HG03025 (cell line): ENCODE results near the gene MEF2A.
"Not testable (repeated sequence)": the region's sequence is repeated elsewhere in the genome, so short reads cannot be mapped to it uniquely, and the experiment has no call there.

Source experiments
- ATAC-seq: cut with Tn5 transposase; IDR thresholded peaks from one replicate; pipeline ENCODE4 v1.9.1; 2021; ENCODE audit warnings: mild to moderate bottlenecking, moderate library complexity; ENCODE audit not compliant: unreplicated experiment, low FRiP score

Gene MEF2A

DNA sequence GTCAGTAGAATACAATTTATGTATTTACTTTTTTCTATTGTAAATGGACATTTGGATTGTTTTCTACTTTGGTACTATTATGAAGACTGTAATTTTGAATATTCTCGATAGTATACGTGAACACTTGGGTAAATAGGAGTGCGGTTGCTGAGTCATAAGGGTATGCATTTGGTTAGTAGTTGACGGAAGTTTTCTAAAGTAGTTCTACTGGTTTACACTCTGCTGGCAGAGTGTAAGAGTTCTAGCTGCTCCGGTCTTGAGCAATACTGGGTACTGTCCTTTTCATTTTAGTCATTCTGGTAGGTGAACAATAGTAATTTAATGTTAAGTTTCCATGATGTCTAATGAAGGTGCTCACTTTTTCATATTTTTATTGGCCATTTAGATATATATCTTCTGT is 70.0 kb downstream of the MEF2A start:
- ATAC-seq, result no peak

DNA sequence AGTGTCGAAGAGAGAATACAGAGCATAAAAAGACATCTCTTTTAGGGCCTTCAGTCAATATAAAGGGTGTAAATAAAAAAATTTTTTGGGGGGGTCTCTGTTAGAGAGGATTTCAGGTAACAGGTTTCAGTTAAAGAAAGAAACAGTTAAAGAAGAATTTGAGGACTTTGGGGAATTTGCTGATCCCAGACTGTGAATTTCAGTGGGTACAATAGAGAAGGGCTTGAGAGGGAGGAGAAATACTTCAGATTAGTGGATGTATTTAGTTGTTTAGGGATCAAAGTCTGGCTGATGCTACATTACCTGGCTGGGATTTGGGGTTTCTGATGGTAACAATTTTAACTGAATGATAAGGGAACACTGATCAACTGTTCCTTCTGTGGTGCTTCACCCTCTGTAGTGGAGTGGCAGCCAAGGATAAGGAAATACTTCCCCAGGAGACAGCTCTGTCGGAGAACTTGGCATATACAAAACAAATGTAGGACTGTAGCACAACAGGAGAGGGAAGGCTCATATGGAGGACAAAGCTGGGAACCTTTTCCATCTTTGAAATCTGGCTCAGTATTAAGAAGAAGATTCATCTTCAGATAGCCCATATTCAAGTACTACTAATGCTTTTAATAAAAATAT is 79.2 kb downstream of the MEF2A start:
- ATAC-seq, result no peak

DNA sequence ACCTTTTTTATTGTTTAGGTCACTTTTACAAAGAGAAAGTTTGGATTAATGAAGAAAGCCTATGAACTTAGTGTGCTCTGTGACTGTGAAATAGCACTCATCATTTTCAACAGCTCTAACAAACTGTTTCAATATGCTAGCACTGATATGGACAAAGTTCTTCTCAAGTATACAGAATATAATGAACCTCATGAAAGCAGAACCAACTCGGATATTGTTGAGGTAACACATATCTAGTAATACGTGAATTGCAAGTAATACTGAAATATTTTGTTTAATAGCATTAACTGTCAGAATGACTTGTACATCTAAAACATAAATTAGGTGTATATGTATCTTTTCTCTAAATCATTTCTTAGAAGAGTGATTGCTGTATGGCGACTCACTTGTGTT is 79.8 kb downstream of the MEF2A start:
- no peak for ATAC-seq

DNA sequence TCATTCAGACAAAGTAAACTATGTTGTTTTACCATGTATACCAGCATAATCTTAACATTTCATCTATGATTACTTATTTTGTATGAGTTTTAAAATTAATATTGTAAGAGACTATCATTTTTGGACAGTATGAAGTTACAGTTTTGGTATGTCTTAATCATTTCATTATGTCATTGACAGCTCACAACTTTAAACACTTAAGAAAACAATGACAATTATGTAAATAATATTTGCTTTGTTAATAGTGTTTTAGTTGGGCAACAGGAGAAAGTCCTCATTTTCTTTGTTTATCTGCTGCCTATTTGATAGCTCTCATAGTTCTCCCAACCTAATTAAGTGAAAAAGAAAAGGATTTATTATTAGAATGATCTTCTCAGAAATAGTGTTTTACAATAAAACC is 80.2 kb downstream of the MEF2A start:
- ATAC-seq, result no peak

DNA sequence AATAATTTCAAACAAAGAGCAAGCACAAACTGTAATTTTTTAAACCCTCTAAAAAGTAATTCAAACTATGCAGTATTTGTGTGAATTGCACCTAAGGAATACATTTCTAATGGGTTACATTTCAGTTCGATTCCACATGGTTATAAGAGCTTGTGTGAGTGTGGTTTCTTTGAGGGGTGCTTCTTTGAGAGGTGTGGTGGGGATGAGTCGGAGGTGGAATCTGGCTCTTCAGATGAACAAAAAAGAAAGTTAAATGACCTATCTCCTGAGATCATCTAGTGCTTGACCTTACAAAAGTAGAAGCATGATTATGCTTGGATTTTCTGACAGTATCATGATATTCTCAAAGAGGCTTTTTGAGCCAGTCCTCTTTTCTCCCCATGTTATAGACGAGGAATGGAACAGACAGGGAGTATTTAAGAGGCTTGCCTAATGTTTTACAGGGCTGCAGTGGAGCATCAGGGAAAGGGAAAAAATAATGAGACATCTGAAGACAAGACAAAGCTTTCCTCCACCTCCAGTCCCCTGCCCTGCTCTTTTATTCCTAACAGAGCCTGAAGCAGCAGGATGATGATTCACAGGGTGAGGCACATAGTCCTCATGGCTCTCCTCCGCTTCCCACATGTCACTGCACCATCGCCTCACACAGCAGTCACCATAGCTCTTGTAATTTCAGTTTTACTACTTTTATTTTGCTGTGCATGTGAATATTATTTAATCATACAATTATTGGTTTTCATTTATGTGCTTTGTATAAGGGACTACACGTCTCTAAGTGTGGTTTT is 85.4 kb downstream of the MEF2A start:
- ATAC-seq, result no peak

DNA sequence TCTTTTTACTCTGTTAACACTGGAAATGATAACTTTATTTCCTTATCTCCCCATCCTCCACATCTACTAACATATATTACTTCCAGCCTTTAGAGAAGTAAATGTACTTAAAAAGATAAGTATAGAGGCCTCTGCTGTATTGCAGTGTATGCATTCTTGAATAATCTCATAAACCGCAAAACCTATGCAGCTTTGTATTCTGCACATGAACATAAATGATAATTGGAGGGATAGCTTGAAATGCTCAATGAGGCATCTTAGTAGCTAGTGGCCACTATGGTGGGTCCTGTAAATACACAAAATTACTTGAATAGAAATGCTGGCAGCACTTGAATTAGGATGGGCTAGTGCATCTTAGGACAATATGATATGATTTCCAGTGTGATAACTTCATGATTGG is 90.4 kb downstream of the MEF2A start:
- ATAC-seq, result no peak

DNA sequence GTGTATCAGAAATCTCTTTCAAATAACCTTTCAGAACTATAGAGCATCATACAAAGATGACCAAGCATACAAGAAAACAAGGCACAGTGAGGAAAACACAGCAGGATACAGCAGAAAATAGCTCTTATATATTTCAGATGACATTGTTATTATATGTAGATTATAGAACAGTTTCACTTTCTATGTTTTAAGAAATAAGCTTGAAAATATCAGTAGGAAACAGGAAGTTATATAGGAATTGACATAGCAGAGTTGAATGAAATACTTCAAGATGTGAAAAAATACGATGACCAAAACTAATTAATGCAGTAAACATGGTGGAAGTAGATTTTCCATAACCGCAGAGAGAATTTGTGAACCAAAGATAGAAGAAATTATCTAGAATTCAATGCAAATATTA is 92.2 kb downstream of the MEF2A start:
- ATAC-seq, result no peak

DNA sequence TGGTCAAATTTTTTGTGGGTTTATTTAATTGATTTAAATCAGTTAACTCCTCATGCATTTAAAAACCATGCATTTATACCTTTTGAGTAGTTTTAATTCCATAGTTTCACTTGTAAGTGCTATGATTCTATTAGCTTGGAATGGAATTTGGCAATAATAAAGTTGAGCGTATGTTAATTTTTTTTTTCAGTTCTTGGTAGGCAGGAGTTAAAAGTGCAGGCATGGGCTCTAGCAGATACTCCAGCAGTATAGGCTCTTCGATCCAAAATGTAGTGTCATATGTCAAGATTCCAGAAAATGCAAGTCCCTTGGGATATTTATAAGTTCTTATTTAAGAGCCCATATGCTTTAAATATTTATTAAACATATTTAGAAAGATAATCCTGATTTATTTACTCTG is 97.1 kb downstream of the MEF2A start:
- no peak for ATAC-seq

DNA sequence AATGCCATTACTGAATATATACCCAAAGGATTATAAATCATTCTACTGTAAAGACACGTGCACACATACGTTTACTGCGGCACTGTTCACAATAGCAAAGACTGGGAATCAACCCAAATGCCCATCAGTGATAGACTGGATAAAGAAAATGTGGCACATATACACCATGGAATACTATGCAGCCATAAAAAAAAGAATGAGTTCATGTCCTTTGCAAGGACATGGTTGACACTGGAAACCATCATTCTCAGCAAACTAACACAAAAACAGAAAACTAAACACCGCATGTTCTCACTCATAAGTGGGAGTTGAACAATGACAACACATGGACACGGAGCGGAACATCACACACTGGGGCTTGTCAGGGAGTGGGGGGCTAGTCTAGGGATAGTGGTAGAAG is 100.3 kb downstream of the MEF2A start:
- ATAC-seq, result not testable (repeated sequence)

DNA sequence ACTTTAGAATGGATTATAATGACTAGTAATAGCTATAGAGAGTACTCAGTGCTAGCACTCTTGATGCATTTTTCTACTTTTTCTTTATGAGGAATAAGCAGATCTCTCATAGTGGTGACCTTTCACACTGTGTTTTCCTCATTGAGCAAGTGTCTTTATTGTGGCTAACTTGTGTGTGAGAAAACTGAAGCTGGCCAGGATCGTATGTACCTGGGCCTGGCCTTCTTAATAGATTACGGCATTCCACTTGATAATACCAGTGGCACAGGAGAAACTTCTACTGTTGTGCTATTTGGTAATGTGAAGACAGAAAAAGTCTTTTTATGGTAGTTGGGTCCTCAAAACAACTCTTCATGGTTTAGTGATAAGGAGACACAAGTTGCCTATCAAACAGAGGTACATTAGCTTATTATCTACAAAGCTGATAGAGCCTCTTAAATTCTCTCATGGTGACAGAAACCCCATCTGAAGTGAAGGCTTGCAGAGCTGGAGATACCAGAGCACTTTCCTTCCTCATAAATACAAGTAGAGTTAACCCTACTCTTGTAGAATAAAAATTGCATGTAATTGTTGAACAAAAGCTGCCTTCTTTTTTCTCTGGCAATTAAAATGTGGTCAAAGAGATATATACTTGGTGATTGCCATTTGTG is 102.9 kb downstream of the MEF2A start:
- no peak for ATAC-seq

DNA sequence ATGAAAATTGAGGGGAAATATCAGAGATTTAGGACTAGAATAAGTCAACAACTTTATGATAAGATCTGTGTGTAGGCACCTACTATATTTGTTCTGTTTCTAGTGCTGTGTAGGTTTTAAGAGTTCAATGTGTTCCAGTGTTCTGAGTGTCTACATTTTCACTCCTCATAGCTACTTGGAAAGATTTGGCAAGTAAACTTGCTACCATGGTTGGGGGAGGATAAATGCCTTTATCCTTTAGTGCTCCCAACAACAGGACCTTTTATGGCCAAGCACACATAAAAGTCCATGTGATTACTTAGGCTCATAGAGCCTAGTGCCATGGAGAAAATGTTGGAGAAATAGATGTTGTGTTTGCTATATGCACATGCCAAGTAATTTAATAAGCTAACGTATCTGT is 103.5 kb downstream of the MEF2A start:
- ATAC-seq, result no peak

DNA sequence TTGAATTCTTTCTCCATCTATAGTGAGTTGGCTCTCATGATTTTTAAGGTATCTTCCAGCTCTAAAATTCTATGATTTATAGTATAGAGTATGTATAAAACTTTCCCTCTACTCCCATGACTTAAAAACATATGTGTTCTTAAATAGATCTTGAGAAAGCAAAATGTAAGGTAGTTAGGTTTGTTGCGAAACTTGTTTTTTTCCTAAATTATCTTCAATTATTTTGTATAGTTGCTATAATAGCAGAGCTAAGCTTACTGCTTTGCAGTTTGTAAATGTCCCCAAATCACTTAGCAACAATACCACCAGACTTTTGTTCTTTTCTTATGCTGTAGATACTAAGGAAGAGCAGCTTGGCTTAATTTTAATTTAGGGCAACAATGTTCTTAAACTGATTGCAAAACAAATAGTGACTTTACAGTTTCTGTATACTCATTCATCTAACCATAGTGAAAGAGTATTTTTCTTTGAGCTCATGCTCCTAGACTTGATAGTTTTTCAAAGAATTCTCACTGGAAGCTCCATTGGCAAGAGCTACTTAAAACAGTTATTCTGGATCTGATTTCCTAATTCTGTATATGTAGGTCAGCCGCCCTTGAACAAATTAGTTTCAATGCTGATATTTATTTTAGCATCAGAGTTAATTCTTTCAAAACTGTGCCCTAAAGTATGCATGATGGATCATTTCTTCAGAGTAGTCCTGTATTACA is 106.3 kb downstream of the MEF2A start:
- no peak for ATAC-seq

DNA sequence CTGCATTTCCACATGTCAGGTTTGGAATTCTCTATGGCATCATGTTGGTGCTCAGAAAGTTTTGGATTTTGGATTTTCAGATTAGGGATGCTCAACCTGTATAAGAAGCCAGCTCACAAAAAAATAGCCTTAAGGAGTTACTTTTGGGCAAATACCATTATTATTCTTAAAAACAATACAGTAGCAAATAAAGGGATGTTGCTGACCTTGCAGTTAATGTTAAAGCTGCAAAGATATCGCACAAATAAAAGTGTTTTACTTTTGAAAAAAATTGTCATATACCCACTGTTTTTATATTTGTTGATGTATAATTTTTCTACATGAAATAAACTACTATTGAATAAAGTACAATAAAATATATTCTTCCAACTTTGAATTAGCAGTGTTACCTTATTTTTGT is 107.3 kb downstream of the MEF2A start:
- no peak for ATAC-seq

DNA sequence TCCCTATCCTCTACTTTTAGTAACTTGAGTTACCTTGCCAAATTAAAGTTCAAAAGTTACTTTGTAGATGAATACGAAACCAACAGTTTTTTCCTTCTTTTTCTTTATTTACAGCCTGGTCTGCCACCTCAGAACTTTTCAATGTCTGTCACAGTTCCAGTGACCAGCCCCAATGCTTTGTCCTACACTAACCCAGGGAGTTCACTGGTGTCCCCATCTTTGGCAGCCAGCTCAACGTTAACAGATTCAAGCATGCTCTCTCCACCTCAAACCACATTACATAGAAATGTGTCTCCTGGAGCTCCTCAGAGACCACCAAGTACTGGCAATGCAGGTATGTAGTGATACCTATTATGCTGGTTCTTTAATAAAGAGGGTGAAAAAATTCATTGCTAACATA is 108.5 kb downstream of the MEF2A start:
- no peak for ATAC-seq

DNA sequence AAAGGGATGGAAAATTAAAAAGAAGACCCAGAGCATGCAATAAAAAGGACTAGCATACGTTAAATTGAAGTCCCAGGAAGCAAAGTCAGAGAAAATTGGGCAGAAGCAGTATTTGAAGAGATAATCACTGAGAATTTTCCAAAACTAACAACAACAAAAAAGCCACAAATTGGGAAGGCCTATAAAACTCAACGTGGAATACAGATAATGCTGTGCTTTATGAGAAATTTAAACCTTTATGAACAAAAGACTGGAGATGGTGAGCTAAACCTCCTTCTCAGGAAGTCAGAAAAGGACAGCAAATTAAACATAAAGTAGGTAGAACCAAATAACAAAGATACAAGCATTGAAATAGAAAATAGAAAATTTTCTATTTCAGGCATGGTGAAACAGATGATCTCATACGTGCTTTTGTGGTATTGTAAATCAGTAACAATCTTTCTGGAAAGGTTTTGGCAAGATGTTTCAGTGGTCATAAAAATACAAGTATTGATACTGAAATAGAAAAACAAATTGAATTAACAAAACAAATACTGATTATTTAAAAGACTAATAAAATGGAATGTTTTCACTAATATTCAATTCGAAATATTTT is 111.9 kb downstream of the MEF2A start:
- ATAC-seq, result no peak

DNA sequence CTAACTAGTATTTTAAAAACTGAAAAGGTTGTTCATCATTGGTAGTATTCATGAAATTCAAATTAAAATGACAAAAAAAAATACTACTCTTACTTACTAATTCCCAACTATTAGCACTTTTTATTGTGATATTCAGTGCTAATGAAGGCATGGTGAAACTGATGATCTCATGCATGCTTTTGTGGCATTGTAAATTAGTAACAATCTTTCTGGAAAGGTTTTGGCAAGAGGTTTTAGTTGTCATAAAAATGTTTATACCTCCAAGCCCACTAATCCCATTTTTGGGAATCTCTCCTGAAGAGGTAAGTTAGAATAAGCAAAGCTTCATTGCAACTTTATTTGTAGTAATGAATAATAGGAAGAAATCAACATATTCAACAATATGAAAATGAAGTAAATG is 114.5 kb downstream of the MEF2A start:
- no peak for ATAC-seq

DNA sequence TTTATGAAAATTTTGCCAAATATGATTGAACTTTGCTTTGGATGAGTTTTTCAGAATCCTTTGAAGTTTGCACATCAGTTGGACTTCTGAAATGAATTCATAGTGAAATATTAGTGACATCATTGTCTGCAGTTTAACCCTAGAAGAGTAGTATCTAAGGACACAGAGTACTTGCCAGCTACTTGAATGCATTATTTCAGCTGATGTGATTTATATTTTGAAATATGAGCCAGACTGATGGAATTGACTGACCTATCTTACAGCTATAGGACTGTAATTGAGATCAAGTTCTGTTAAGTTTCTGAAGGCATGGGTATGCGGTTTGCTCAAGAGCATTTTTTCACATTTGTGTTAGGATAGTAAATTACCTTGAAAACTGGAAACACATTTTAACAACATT is 116.2 kb downstream of the MEF2A start:
- no peak for ATAC-seq

DNA sequence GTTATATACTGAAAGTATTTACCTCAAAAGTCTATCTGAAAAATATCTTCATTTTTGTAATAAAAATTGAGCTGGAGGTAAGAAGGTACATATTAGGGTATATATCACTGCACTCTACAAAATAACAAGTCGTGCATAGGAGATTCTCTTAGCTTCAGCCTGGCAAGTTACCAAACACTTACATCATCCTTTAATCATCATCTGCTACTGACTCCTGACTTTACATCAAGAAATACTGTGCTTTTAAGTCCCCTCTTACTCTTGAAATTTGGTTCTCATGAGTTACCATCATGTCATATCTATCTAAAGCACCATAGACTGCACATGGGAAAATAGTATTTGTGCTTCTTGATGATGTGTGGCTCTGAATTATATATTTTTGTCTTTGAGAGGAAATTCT is 116.7 kb downstream of the MEF2A start:
- ATAC-seq, result no peak

DNA sequence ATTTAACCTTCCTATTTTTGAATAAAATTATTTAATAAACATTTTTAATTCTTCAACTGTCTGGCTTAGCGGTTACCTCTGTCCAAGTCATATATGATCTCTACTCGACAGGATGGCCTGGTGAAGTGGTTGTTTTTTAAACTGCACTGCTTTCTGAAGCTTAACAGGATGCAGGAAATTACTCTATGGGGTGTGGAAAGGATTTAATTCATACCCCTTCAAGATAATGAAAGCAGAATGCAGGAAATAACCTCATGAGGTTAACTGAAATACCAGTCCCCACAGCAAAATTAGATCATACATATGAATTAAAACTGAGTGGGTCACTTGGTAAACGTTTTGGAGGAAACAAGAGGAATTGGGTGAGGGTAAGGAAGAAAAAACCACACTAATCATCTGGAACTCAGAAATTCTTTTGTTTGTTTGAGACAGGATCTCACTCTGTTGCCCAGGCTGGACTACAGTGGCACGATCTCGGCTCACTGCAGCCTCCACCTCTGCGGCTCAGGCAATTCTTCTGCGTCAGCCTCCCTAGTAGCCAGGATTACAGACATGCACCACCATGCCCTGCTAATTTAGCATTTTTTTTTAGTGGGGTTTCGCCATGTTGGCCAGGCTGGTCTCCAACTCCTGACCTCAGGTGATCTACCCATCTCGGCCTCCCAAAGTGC is 117.4 kb downstream of the MEF2A start:
- ATAC-seq, result no peak

DNA sequence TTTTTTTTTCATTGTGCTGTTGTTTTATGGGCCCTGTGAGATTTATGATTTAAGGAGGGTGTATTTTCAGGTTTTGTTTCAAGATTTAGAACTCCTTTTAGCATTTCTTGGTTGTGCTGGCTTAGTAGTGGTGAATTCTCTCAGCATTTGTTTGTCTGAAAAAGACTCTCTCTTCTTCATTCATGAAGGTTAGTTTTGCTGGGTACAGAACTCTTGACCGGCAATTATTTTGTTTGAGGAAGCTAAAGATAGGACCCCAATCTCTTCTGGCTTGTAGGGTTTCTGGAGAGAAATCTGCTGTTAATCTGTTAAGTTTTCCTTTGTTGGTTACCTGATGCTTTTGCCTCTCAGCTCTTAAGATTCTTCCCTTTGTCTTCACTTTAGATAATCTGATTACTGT is 120.5 kb downstream of the MEF2A start:
- ATAC-seq, result no peak
